Panc1 (cell line): ENCODE data around the gene APP. TPM values are rescaled to one million over a fixed set of nuclear protein-coding genes. Genes with fewer than 3 reads are reported as not detected.

Source experiments
- ATAC-seq: fragments of 200-7000 bp; cut with Tn5 transposase; 2 replicates; pipeline ENCODE4 v1.9.1; 2020; ENCODE audit warnings: mild to moderate bottlenecking, moderate library complexity
- BruUV-seq: library from RNA; stranded (reverse); fragments of 400-500 nt; replicated peaks from 2 replicates; lab custom pipeline; 2021; lab: Mats Ljungman, UMichigan
- CTCF ChIA-PET: fragments of 300-600 bp; sonication (Branson Sonifier 250); formaldehyde crosslinking; loops from one replicate; lab custom pipeline; 2022; ENCODE audit warnings: antibody characterized with exemption; lab: Charles Lee
- POLR2A ChIA-PET: fragments of 300-600 bp; sonication (Branson Sonifier 250); formaldehyde crosslinking; loops from one replicate; lab custom pipeline; 2022; ENCODE audit warnings: antibody characterized with exemption; lab: Charles Lee
- DNase-seq: peaks from one replicate; pipeline ENCODE4 v3.0.0-alpha.2; 2010; ENCODE audit warnings: low read depth, low spot score
- H3K27ac ChIP-seq: 2 replicates; pipeline ENCODE4 v1.5.1; 2011; ENCODE audit warnings: mild to moderate bottlenecking, low read length, inconsistent platforms
- H3K27me3 ChIP-seq: fragments of 200-500 bp; sonication (Bioruptor generic); 2 replicates; pipeline ENCODE4 v1.6.0; 2014; ENCODE audit warnings: low read length, inconsistent platforms; ENCODE audit not compliant: control insufficient read depth, insufficient read depth
- H3K36me3 ChIP-seq: fragments of 200-500 bp; sonication (Bioruptor generic); 2 replicates; pipeline ENCODE4 v1.5.1; 2014; ENCODE audit warnings: inconsistent platforms, mild to moderate bottlenecking, low read length, moderate library complexity; ENCODE audit not compliant: control insufficient read depth, insufficient read depth
- H3K4me1 ChIP-seq: 2 replicates; pipeline ENCODE4 v1.5.1; 2011; ENCODE audit warnings: inconsistent platforms, mild to moderate bottlenecking, low read length, moderate library complexity; ENCODE audit not compliant: control insufficient read depth, insufficient read depth
- H3K4me3 ChIP-seq, 2 experiments: 2 replicates each; pipeline ENCODE4 v1.5.1; 2011 to 2012; ENCODE audit warnings: low read depth in 2 of 2, low read length in 2 of 2, mild to moderate bottlenecking in 2 of 2, inconsistent platforms in 1 of 2, moderate library complexity in 1 of 2
- H3K9me3 ChIP-seq: fragments of 200-500 bp; sonication (Bioruptor generic); 2 replicates; pipeline ENCODE4 v1.5.1; 2014; ENCODE audit warnings: low read depth, mild to moderate bottlenecking, inconsistent platforms, low read length, moderate library complexity; ENCODE audit not compliant: control insufficient read depth, insufficient read depth
- POLR2AphosphoS5 ChIP-seq: IDR thresholded peaks from 2 replicates; pipeline ENCODE4 v1.6.1; 2012; ENCODE audit warnings: mild to moderate bottlenecking, low read depth, low read length, moderate library complexity
- SIN3A ChIP-seq: IDR thresholded peaks from 2 replicates; pipeline ENCODE4 v1.6.1; 2012; ENCODE audit warnings: low read depth, mild to moderate bottlenecking, low read length, moderate library complexity, borderline replicate concordance; ENCODE audit not compliant: insufficient read depth
- TCF7L2 ChIP-seq: IDR thresholded peaks from 2 replicates; pipeline ENCODE4 v1.6.1; 2011; ENCODE audit warnings: mild to moderate bottlenecking, low read depth, low read length, inconsistent platforms
- in situ Hi-C: cut with HindIII; loops from 2 replicates; pipeline ENCODE4 v1.10.0; 2016; ENCODE audit warnings: low sequenced_read_pairs, low pct_unique_long_range_greater_than_20kb
- intact Hi-C: fragments of 100-400 bp; cut with micrococcal nuclease; formaldehyde crosslinking; loops from one replicate; pipeline ENCODE4 v1.10.0; 2022; ENCODE audit not compliant: unreplicated experiment
- total RNA-seq: library from RNA; stranded (reverse); gene quantifications from one replicate; pipeline ENCODE4 v1.2.1, GENCODE V29; 2021; ENCODE audit not compliant: unreplicated experiment
- TF ChIP-seq, protein P1 (sequence below), 2 experiments: IDR thresholded peaks; 2 replicates each; pipeline ENCODE4 v1.6.1; 2011 to 2012; ENCODE audit warnings: low read depth in 2 of 2, control low read depth in 1 of 2, low read length in 1 of 2, mild to moderate bottlenecking in 1 of 2, moderate library complexity in 1 of 2; ENCODE audit not compliant: insufficient read depth in 1 of 2
- TF ChIP-seq, protein P2 (sequence below): fragments of 450-650 bp; IDR thresholded peaks from 2 replicates; pipeline ENCODE4 v1.5.1; 2017; ENCODE audit warnings: mild to moderate bottlenecking

Gene APP
- total RNA-seq, 1 experiment from 2014 or later = 542 TPM

DNA sequence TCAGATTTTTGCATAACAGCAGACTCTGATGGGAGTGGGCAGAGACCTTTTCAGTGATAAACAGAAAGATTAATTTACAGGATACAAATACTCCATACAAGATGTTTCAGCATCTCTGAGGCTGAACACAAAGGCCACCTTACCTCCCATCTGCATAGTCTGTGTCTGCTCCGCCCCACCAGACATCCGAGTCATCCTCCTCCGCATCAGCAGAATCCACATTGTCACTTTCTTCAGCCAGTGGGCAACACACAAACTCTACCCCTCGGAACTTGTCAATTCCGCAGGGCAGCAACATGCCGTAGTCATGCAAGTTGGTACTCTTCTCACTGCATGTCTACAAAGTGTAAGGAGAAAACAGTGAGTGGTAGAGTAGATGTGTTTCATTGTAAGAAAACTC lies 119.7 kb downstream of the APP start:
- POLR2A ChIA-PET = no interaction called here
- no peak overlapping the region for H3K27ac ChIP-seq
- H3K4me3 ChIP-seq = no peak overlapping the region
- no peaks in the 10 kb centered on the region for H3K27me3 ChIP-seq
- DNase-seq = no peak
- peaks cover 11% of the 10 kb centered on the region for H3K4me1 ChIP-seq
- no peaks in the 10 kb centered on the region for H3K9me3 ChIP-seq
- no TSS peak for BruUV-seq
- no peak for ATAC-seq
- CTCF ChIA-PET = no interaction called here
- H3K36me3 ChIP-seq = peaks cover 17% of the 10 kb centered on the region
- in situ Hi-C loops = no loop called here
- intact Hi-C loops = no loop called here
- TF ChIP-seq POLR2AphosphoS5 = no peak
- TF ChIP-seq, protein P1, sequence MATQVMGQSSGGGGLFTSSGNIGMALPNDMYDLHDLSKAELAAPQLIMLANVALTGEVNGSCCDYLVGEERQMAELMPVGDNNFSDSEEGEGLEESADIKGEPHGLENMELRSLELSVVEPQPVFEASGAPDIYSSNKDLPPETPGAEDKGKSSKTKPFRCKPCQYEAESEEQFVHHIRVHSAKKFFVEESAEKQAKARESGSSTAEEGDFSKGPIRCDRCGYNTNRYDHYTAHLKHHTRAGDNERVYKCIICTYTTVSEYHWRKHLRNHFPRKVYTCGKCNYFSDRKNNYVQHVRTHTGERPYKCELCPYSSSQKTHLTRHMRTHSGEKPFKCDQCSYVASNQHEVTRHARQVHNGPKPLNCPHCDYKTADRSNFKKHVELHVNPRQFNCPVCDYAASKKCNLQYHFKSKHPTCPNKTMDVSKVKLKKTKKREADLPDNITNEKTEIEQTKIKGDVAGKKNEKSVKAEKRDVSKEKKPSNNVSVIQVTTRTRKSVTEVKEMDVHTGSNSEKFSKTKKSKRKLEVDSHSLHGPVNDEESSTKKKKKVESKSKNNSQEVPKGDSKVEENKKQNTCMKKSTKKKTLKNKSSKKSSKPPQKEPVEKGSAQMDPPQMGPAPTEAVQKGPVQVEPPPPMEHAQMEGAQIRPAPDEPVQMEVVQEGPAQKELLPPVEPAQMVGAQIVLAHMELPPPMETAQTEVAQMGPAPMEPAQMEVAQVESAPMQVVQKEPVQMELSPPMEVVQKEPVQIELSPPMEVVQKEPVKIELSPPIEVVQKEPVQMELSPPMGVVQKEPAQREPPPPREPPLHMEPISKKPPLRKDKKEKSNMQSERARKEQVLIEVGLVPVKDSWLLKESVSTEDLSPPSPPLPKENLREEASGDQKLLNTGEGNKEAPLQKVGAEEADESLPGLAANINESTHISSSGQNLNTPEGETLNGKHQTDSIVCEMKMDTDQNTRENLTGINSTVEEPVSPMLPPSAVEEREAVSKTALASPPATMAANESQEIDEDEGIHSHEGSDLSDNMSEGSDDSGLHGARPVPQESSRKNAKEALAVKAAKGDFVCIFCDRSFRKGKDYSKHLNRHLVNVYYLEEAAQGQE (IDR thresholded peaks at IDR 0.05; ENCODE audit: insufficient read depth in 1 of 2, low read depth in 2 of 2, low read length in 1 of 2) = no peak
- TF ChIP-seq TCF7L2 = no peak
- no peak for TF ChIP-seq SIN3A

DNA sequence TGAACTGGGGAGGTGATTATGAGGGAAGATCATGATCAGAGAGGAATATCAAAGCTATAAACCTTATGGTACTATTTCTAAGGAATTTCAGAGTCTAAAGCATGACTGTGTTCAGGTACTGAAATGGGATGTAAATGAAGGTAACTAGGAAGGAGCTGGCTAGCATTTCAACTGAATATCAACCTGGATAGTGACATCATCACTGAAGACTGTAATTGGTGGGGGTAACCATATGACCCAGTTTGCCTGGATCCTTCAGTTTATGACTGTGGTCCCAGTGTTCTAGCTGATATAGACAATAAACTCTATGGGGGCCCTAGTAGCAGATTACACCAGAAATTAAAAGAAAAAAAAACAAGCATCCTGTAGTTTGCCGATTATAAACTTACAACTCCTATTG lies 120.8 kb downstream of the APP start:
- BruUV-seq = no TSS peak
- intact Hi-C loops = no loop called here

More for the DNA sequence above, 120.8 kb downstream of the APP start:
- Histone ChIP-seq H3K36me3 (peaks cover 22% of the 10 kb centered on the region), H3K4me3 (no peak overlapping the region), H3K27me3 (no peaks in the 10 kb centered on the region), H3K9me3 (no peaks in the 10 kb centered on the region), H3K4me1 (peaks cover under 1% of the 10 kb centered on the region; the same call in 1 of the 2 replicates), H3K27ac (no peak overlapping the region)
- in situ Hi-C loops = no loop called here
- TF ChIP-seq TCF7L2 (no peak), POLR2AphosphoS5 (no peak), SIN3A (no peak)
- TF ChIP-seq, protein P1 (IDR thresholded peaks at IDR 0.05; ENCODE audit: insufficient read depth in 1 of 2, low read depth in 2 of 2, low read length in 1 of 2) = no peak
- TF ChIP-seq, protein P2, sequence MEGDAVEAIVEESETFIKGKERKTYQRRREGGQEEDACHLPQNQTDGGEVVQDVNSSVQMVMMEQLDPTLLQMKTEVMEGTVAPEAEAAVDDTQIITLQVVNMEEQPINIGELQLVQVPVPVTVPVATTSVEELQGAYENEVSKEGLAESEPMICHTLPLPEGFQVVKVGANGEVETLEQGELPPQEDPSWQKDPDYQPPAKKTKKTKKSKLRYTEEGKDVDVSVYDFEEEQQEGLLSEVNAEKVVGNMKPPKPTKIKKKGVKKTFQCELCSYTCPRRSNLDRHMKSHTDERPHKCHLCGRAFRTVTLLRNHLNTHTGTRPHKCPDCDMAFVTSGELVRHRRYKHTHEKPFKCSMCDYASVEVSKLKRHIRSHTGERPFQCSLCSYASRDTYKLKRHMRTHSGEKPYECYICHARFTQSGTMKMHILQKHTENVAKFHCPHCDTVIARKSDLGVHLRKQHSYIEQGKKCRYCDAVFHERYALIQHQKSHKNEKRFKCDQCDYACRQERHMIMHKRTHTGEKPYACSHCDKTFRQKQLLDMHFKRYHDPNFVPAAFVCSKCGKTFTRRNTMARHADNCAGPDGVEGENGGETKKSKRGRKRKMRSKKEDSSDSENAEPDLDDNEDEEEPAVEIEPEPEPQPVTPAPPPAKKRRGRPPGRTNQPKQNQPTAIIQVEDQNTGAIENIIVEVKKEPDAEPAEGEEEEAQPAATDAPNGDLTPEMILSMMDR = no peak
- DNase-seq = no peak
- no peak for ATAC-seq
- POLR2A ChIA-PET = interaction anchor here (0.6 kb wide), 1 partner anchor 61 kb away, joined by 19 read pairs; no protein-coding TSS in a partner anchor
- CTCF ChIA-PET = no interaction called here
